Left hindlimb (tissue), 1 donor: Measurements from ENCODE around the gene REST.

Experiments
- DNase-seq: peaks from one replicate; pipeline ENCODE4 v3.0.0-alpha.2; 2018

Gene REST

DNA sequence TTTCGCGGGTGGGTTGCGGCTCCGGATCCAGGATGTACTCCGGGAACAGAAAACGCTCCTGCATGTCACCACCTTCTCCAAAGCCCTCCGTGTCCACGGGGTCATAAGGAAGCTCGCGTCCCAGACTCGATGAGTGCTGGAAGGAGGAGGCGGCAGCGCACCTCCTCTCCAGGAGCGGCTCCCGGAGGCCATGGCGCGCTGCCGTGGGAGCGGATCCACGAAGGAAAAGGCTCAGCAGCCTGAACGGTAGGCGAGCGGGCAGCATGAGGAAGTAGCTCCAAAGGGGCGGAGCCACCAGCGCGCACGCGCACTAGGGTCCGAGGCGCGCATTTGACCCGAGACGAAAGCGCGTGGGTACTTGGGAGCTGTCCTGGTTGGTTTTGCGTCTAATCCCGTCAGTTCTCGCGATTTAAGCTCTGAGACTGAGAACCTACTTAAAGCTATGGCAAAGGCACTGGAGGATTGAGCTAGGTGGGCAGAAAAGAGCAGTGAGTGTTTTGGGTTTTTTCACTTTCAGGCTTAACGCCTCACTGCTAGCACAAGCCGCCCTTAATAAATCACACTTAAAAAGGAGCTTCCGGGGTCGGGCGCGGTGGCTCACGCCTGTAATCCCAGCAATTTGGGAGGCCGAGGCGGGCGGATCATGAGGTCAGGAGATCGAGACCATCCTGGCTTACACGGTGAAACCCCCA lies 69.8 kb downstream of the REST start, which contains the start of gene NOA1:
TSS of gene NOA1 (minus strand) at position 286 of the 692 bp plus-strand sequence. CDS start at position 265, 21 bp downstream.
- peak; percentile 99 for DNase-seq

DNA sequence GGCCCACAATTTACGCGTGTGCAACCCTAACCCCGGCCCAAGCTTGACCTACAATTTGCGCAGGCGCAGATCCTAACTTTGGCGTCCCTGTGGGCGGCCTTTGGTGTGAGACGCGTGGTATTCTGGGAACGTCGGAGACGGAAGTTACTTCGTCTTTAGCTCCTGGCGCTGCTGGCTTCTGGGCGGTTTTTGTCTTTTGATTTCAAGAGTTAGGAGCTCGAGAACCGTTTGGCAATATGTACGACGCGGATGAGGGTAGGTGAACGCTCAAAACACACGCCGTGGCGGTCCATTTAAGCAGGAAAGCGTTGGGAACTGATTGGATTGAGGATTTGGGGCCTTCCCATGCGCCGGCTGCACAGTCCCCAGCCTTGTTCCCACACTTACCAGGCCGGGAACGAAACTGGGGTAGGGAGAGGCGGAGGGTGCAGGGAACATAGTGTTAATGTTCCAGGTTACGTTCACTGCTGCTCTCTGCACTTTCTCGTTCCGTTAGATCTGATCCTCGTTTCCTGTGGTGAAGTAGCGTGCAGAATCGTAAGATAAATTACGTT lies 71.1 kb downstream of the REST start, which contains the start of gene POLR2B:
TSS of gene POLR2B (plus strand) at position 147 of the 554 bp plus-strand sequence. CDS start at position 237, 90 bp downstream.
- peak; percentile 91 for DNase-seq

DNA sequence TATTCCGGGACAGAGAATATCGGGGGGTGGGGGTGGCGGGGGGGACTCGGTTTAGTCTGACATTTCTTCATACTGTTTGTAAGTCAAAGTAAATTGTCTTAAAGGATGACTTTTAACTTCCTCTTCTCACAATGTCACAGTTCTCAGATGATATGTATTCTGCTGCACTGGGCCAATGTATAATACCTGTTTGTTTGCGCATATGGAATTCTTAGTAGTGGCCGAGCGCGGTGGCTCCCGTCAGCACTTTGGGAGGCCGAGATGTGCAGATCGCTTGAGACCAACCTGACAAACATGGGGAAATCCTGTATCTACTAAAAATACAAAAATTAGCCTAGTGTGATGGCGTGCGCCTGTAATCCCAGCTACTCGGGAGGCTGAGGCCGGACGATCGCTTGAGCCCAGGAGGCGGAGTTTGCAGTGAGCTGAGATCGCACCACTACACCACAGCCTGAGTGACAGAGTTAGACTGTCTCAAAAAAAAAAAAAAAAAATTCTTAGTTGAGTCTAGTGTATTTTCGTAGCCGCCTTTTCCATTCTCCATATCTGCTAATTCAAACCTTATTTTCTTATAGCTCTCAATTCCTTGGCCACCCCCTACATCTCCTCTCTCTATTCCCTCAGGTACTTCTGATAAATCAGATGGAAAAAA lies 71.8 kb downstream of the REST start:
- DNase-seq, result no peak

DNA sequence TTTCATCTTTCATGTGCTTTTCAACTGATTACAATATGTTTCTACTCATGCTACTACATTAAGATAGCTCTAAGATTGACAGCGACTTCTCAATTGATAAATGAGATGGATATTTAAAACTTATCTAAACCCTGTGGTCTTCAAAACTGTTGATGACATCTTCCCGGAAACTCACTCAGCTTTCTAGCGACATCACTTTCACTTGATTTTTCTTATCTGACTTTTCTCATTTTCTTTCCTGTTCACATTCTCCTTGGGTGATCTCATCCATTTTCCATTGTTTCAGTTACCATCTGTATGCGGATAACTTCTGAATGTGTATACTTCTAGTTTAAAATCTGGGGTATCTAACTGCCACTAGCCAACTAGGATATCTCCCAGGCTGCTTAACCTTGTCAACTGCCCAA lies 74.1 kb downstream of the REST start:
- no peak for DNase-seq

DNA sequence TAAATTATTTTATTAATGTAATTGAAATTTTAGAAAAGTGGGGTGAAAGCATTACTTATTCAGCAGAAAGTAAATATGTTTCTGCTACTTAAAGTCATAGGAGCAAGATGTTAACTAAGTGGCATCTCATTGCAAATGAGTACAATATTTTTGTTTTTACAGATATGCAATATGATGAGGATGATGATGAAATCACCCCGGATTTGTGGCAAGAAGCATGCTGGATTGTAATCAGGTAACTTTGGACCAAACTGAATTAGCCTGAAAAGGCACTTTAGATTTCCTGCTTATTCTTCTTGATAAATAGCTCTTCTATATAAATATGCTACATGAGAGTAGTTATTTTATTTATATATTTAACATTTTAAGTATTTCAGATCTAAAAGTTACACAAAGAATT lies 78.5 kb downstream of the REST start:
- no peak for DNase-seq

DNA sequence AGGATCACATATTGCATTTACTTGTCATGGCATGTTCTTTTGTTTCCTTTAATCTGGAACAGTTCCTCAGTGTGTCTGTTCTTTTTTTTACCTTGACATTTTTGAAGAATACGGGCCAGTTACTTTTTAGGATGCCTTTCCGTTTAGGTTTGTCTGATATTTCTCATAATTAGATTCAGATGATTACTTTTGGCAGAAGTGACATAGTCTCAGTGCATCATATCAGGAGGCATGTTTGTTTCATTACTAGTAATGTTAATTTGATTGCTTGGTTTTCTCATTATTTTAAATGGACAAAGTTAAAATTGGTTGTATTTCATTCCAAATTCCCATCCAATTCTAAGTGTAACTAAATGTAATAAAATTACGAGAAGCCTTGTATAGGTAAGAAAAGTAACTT lies 79.3 kb downstream of the REST start:
- DNase-seq, result no peak

DNA sequence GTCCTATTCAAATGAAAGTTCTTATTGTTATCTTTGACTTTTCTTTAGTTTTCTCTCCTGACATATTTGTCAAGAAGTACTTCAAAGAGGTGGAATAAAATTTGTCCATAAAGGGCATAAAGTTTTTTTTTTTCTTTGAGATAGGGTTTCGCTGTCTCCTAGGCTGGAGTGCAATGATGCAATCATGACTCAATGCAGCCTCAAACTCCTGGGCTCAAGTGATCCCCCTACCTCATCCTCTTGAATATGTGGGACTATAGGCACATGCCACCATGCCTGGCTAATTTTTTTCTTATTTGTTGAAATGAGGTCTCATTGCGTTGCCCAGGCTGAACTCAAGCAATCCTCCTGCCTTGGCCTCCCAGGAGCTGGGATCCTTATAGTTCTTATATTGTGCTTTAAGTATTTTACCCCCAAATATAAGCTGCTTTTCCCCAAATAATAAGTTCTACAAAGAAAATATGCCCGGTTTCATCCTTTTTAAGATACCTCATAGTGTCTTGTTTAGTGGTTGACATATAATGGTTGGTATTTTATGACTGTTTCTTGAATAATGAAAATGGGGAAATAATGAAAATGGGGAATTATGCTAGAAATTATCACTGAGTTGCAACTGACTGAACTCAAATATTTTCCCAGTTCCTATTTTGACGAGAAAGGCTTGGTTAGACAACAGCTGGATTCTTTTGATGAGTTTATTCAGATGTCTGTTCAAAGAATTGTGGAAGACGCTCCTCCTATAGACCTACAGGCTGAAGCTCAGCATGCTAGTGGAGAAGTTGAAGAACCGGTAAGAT lies 82.6 kb downstream of the REST start:
- DNase-seq, result no peak

DNA sequence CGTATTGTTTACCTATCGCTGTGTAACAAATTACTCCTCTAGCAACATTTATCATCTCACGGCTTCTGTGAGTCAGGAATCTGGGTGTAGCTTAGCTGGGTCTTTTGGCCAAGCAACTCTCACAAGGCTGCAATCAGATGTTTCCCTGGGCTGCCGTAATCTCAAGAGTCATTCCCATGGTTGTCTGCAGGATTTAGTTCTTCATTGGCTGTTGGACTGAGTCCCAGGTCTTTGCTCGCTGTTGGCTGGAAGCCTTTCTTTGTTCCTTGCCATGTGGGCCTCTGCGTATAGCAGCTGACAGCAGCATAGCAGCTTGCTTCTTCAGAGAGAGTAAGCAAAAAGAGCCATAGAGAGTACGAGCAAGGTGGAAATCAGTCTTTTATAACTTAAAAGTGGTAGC lies 87.8 kb downstream of the REST start:
- peak; percentile 76 for DNase-seq

DNA sequence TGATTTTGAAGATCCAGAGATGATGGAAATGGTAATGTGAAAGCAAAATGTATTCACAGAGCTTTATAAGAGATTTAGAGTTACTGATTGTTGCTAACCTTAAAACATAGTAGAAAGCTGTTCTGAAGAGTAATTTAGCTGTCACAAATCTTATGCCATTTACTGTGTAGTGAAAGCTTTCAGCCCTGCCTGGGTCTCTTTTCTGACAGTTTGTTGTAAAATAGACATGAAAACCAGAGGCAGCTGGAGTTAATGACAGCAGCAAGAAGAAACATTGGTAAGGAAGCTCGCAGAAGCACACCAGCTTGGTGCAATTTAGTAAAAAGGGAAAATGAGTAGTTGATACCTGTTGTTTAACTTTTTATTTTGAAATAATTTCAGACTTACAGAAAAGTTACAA lies 92.1 kb downstream of the REST start:
- no peak for DNase-seq

DNA sequence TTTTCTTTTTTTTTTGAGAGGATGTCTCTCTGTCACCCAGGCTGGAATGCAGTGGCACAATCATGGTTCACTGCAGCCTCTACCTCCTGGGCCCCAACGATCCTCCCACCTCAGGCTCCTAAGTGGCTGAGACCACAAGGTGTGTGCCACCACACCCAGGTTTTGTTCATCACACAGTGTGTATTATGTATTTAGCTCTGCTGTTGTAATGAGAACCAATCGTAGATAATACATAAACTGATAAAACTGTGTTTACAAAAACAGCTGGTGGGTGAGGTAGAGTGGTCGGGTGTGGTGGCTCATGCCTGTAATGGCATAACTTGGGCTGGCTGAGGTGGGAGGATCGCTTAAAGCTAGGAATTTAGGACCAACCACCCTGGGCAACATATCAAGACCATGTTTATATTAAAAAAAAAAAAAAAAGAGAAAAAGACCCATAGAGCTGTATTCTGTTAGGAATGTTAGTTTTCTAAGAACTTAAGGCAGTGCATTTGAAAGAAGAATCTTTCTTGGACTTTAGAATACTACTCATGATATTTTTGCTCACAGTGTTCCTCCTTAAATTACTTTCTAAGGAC lies 105.9 kb downstream of the REST start:
- DNase-seq, result no peak
